Choroid plexus epithelial cell (primary cell): ENCODE measurements around the gene CDK19.
A peak's percentile ranks its signal among the peaks of the same experiment; 100 is the strongest.
"Not testable (repeated sequence)": the region's sequence is repeated elsewhere in the genome, so short reads cannot be mapped to it uniquely, and the experiment has no call there.

Experiments
- DNase-seq: peaks from one replicate; pipeline ENCODE4 v3.0.0-alpha.2; 2010; ENCODE audit warnings: low read depth
- H3K4me3 ChIP-seq: 2 replicates; pipeline ENCODE4 v1.5.1; 2011; ENCODE audit warnings: low read depth, mild to moderate bottlenecking, control low read depth, low read length, moderate library complexity
- CTCF ChIP-seq: conservative IDR thresholded peaks from 2 replicates; pipeline ENCODE4 v1.5.1; 2011; ENCODE audit warnings: low read depth, mild to moderate bottlenecking, control low read depth, inconsistent platforms, low read length, moderate library complexity

CDK19 gene

GRCh38 chr6:110760589-110760988 lies 54.7 kb downstream of the CDK19 start:
- no peak for TF ChIP-seq CTCF
- H3K4me3 ChIP-seq = no peak overlapping the region
- DNase-seq = no peak

GRCh38 chr6:110760098-110760497 lies 55.2 kb downstream of the CDK19 start:
- H3K4me3 ChIP-seq, DNase-seq: not testable (repeated sequence)

DNA sequence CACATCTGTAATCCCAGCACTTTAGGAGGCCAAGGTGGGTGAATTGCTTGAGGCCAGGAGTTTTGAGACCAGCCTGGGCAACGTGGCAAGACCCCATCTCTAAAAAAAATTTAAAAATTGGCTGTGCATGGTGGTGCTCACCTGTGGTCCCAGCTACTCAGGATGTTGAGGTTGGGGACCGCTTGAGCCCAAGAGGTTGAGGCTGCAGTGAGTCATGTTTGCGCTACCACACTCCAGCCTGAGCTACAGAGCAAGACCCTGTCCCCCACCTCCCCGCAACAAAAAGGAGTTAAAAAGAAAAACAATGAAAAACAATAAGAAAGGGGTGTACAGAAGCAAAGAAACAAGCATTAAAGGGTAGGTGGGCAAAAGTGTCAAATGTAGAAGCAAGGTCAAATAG lies 57.3 kb downstream of the CDK19 start:
- no peak for TF ChIP-seq CTCF
- no peak for DNase-seq
- no peak overlapping the region for H3K4me3 ChIP-seq

- TF ChIP-seq CTCF = no peak
- H3K4me3 ChIP-seq = no peak overlapping the region
- no peak for DNase-seq
These were observed 58.5 kb downstream of the CDK19 start for GRCh38 chr6:110756817-110757216.

DNA sequence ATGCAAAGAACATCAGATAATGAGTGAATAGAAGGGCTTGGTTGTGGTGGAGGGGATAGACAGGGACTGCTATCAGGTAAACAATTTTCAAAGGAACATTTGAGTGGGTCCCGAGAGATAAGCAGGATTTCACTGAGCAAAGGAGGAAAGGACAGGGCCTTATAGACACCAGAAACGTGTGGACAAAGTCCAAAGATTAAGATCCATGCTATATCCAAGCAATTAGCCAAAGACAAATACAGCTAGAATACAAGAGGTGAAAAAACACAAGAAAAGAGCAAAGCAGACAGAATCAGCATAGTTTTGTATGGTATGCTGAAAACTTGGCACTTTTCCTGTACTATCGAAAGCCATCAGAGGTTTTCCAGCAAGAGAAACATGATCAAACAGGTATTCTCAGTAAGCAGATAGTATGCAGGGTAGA lies 59.8 kb downstream of the CDK19 start:
- no peak for TF ChIP-seq CTCF
- no peak overlapping the region for H3K4me3 ChIP-seq
- peak; percentile 56 for DNase-seq

DNA sequence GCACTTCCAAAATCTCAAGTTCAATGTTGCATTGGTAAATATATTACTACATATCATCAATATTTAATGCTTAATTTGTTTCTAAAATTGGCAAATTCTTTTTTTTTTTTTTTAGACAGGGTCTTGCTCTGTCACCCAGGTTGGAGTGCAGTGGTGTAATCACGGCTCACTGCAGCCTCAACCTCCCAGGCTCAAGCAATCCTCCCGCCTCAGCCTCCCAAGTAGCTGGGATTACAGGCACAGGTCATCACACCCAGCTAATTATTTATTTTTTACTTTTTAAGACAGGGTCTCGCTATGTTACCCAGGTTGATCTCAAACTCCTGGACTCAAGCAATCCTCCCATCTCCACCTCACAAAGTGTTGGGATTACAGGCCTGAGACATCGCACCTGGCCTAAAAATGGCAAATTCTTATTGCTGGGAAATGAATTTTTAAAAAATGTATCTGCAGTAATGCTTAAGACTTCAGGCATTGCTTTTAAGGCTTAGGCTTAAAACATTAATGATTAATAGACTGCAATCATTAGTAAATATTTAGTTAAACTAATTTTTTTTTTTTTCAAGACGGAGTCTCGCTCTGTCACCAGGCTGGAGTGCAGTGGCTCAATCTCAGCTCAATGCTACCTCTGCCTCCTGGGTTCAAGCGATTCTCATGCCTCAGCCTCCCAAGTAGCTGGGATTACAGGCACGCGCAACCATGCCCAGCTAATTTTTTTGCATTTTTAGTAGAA lies 61.2 kb downstream of the CDK19 start:
- not testable (repeated sequence) for DNase-seq, H3K4me3 ChIP-seq

DNA sequence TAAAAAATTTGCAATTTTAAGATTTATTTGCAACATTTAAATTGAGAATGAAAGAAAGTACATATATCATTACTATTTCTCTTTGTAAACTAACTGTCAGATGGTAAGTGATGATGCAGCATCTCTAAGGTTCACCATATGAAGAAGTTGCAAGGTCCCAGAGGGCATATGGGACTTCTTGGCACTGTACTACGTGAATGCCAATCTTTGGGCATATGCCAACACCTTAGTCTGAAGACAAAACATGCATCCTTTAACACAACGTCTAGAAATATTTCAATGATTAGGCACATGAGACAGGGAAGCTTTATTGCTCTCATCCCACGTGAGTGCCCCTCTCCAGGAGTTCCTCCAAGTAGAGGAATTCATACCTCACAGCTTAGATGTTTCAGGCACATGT lies 66.8 kb downstream of the CDK19 start:
- no peak for DNase-seq
- H3K4me3 ChIP-seq = no peak overlapping the region
- TF ChIP-seq CTCF = no peak

DNA sequence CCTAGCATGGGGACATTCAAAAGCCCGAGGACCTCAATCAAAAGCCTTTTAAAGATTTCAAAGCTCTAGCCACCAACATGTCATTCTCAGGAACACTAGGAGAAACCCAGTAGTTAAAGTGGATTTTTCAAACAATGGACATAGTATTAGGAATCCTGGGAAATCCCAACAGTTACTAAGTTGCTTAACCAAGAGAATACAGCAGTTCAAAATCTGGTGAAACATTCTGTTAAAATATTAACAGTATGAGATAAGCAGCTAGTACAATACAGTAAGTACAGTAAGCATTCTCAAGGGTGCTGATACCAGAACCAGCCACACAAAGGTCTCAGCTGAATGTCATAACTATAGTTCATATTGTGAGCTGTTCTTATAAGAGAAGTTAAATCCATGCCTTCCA lies 68.6 kb downstream of the CDK19 start:
- H3K4me3 ChIP-seq = no peak overlapping the region
- TF ChIP-seq CTCF = no peak
- no peak for DNase-seq
